Muscle layer of duodenum (tissue), 2 donors: ENCODE results near the gene WNT3A.
A peak's percentile ranks its signal among the peaks of the same experiment; 100 is the strongest.

Source experiments
- H3K27ac ChIP-seq: one replicate; pipeline ENCODE4 v1.7.0; 2013; ENCODE audit warnings: mild to moderate bottlenecking, low read length
- H3K27me3 ChIP-seq: one replicate; pipeline ENCODE4 v1.7.0; 2013; ENCODE audit warnings: low read depth, mild to moderate bottlenecking, control low read depth, low read length
- H3K36me3 ChIP-seq, 2 donors: one replicate each; pipeline ENCODE4 v1.7.0; 2013; ENCODE audit warnings: low read length in 2 of 2, control low read depth in 1 of 2, mild to moderate bottlenecking in 1 of 2; ENCODE audit not compliant: insufficient read depth in 2 of 2, control insufficient read depth in 1 of 2
- H3K4me1 ChIP-seq, 2 donors: one replicate each; pipeline ENCODE4 v1.7.0; 2013; ENCODE audit warnings: low read length in 2 of 2, mild to moderate bottlenecking in 2 of 2, control low read depth in 1 of 2, moderate library complexity in 1 of 2; ENCODE audit not compliant: insufficient read depth in 2 of 2, control insufficient read depth in 1 of 2
- H3K4me3 ChIP-seq, 2 donors: one replicate each; pipeline ENCODE4 v1.7.0; 2013; ENCODE audit warnings: low read length in 2 of 2, low read depth in 1 of 2, mild to moderate bottlenecking in 1 of 2
- H3K9me3 ChIP-seq, 2 donors: one replicate each; pipeline ENCODE4 v1.7.0; 2013; ENCODE audit warnings: low read length in 2 of 2, control low read depth in 1 of 2, mild to moderate bottlenecking in 1 of 2; ENCODE audit not compliant: control insufficient read depth in 1 of 2
- donor health status: healthy.

Gene WNT3A

DNA sequence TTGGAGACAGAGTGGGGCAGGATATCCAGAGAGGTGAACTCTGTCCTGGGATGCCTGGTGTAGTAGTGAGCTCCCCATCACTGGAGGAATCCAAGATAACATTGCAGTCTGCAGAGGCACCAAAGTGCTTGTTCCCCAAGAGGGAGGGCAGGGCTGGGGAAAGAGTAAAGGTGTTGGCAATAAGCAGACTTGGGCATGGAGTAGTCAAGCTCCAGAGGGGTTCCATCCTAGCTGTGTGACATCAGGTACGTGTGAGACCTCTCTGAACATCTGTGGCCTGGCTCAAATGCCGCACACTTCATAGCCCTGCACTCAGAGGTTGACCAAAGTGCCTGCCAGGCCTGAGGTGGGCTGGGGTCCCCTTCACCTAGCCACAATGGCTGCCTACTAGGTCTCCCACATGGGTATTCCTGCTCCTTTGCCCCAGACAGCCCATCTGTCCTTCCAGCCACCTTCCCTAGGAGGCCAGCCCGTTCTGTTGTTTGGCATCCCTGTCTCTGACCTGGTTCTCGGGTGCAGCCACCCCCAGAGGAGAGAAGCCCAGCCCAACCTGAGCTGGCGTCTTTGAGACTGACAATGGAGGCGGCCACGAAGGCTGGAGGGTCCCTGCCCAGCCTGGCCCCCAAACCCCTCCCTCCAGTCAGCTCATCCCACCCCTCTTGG lies 72.9 kb downstream of the WNT3A start:
- Histone ChIP-seq H3K27me3 (no peaks in the 10 kb centered on the region), H3K9me3 (no peaks in the 10 kb centered on the region), H3K4me3 (no peak overlapping the region), H3K36me3 (peaks cover 0 to 9% of the 10 kb centered on the region in 2 donors), H3K27ac (no peak overlapping the region), H3K4me1 (peaks cover 11 to 20% of the 10 kb centered on the region in 2 donors)

DNA sequence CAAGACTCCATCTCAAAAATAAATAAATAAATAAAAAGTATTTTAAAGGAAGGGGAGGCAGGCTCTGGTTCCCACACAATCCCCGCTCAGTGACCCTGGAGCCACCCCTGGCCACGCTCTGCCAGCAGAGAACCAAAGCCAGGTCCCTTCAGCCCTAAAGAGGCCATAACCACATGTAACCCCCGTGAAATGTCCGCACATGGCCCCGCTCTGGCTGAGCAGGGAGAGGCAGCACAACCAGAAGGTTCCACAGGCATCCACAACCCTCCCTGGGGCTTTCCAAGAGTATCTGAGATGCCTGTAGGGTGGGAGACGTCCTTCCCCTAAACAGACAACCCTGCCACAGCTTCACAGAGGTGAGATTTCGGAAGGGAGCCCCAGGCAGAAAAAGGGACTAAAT lies 74.3 kb downstream of the WNT3A start:
- no peaks in the 10 kb centered on the region for H3K27me3 ChIP-seq
- peaks cover 24 to 35% of the 10 kb centered on the region in 2 donors for H3K4me1 ChIP-seq
- H3K9me3 ChIP-seq: no peaks in the 10 kb centered on the region
- H3K4me3 ChIP-seq: peak overlapping the region; percentile 72 to 98
- H3K36me3 ChIP-seq: peaks cover 0 to 9% of the 10 kb centered on the region in 2 donors
- H3K27ac ChIP-seq: no peak overlapping the region

DNA sequence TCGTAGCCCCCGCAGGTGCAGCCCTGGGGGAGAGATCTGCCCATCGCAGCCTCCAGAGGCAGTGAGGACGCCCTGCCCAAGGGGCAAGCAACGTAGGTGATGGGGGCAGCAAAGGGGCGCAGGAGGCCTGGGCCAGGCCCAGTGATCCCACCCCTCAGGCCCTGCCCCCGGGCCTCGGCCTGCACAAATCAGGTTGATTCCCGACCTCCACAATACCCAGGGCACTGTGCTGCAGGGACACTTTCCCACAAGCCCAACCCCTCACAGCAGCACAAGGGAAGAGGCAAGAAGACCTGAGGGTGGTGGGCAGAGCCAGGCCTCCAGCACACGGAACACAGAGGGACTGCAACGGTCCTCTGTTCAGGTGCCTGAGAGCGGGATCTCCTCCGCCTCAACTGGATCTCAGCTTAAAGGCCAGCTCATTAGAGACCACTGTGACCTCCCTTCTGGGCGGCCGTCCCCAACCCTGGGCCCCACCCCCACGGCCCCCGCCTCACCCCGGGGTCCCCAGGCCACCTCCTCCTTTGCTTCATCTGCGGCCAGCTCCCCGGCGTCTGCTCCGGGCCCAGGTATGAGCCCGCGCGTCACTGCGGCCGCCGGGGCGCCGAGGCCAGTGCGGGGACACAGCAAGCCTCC lies 74.9 kb downstream of the WNT3A start:
- Histone ChIP-seq H3K36me3 (peaks cover 0 to 9% of the 10 kb centered on the region in 2 donors), H3K9me3 (no peaks in the 10 kb centered on the region), H3K4me3 (peak overlapping the region; percentile 72 to 98), H3K4me1 (peaks cover 27 to 40% of the 10 kb centered on the region in 2 donors), H3K27me3 (no peaks in the 10 kb centered on the region), H3K27ac (peak overlapping the region; percentile 67)

DNA sequence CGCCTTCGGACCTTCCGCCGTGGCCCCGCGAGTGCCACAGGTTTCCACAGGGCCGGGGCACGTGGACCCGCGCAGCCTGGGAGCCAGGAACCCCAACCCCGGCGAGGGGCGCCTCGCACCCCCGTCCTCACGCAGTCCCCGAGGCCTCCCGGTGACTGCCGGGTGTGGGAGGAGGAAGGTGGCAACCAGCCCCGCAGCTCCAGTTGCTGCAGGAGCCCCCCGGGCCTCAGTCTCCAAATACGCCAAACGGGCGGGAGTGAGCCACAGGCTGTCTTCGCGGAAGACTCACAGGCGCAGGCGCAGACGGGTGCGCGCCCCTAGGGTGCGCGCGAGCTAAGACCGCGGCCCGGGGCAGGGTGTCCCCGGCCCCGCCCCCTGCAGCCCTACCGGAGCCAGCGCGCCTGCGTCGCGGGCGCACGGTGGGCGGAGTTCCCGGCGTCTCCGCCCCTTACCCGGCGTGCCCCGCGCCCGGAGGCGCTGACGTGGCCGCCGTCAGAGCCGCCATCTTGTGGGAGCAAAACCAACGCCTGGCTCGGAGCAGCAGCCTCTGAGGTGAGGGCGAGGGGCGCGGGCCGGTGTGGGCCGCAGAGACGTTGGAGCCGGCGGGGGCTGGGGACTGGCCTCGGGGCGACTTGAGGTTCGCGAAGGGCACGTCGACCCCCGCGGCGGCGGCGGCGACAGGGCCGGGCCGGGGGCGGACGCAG lies 75.6 kb downstream of the WNT3A start, which contains the start of gene ARF1:
Gene ARF1, plus strand, starts transcription at position 495 of the 704 bp plus-strand sequence. CDS start 14,407 bp downstream, outside the sequence.
- Histone ChIP-seq H3K9me3 (no peaks in the 10 kb centered on the region), H3K36me3 (peaks cover 0 to 9% of the 10 kb centered on the region in 2 donors), H3K4me1 (peaks cover 34 to 47% of the 10 kb centered on the region in 2 donors), H3K27ac (peak within 1 kb of the TSS; percentile 96), H3K4me3 (peak within 1 kb of the TSS; percentile 74 to 98), H3K27me3 (no peaks in the 10 kb centered on the region)

DNA sequence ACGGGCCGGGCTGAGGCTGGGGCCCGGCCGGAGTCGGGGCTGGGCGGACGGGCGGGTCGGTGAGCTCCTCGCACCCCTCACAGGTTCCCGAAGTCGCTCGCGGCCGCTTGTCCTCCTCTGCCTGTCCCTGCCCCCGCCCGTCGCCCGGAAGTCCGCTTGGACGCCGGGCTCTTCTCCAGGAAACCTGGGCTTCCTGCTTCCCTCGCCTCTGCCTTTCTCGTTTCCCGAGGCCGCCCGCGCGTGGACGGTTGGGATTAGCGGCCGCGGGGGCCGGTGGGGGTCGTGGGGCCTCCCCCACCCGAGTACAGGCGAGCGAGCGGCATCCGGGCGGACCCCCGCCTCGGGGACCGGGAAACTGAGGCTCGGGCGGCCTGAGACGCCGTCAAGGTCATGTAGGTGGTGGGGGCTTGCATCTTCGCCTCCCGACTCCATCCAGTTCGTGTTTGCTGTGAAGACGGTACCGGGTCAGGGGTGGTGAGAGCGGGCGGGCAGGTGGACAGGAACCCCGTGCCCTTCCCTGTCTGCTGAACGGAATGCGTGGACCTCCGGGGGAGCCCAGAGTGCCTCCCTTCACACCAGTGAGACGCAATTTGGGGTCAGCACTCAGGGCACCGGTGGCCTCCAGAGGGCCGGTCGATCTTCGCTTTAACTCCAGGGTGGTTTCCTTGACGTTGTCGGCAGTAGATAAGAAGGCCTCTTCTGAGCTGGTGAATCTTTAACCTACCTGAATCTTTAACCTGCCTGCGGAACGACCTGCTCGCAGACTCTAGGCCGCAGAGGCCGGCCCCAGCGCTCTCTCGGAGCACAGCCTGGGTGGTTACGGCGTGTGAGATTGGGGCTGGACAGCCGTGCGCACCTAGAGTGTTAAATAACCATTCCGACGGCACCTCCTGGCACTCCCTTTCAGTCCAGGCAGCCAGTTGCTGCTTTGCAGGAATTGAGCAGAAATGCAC lies 76.4 kb downstream of the WNT3A start:
- H3K4me1 ChIP-seq: peaks cover 42 to 55% of the 10 kb centered on the region in 2 donors
- H3K4me3 ChIP-seq: peak overlapping the region; percentile 74 to 98
- H3K36me3 ChIP-seq: peaks cover 4 to 9% of the 10 kb centered on the region in 2 donors
- peak overlapping the region; percentile 96 for H3K27ac ChIP-seq
- H3K9me3 ChIP-seq: no peaks in the 10 kb centered on the region
- no peaks in the 10 kb centered on the region for H3K27me3 ChIP-seq

DNA sequence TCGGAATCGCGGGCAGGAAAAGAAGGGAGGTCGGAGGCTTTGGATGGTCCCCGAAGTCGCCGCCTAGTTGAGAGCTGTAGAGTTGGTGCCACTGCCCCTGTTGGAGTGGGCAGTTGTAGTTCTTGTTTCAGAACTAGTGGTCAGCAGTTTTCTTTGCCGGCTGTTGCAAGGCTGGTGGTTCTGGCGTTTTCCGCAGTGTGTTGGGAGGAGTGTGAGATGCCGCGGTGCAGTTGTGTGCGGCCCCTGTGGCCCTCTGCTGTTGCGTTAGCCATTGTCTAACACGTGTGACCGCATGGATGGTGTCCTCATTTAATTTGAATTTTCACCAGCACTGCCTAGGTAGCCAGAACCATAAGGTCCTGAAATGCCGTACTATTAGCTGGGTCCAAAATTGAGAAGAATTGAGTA lies 77.1 kb downstream of the WNT3A start:
- peaks cover 4 to 9% of the 10 kb centered on the region in 2 donors for H3K36me3 ChIP-seq
- H3K4me1 ChIP-seq: peaks cover 49 to 62% of the 10 kb centered on the region in 2 donors
- H3K27ac ChIP-seq: peak overlapping the region; percentile 96
- peak overlapping the region; percentile 74 to 98 for H3K4me3 ChIP-seq
- H3K9me3 ChIP-seq: no peaks in the 10 kb centered on the region
- H3K27me3 ChIP-seq: no peaks in the 10 kb centered on the region

DNA sequence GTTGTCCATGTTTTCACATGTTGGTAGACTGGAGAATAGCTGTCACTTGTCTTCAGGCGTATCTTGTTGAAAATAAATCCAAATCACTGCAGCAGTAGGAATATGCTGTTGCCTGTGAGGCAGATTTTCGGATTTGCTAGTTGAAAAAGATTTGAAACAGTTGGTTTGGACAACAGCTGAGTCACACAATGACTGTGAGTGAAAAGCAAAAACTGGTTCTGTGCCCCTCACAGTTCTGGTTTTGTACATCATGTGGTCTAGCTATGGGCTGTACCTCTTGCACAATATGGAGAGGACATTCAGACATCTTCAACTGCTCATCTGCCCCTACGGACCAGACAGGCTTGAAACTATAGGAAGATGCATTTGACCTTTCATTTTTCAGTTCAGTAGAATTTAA lies 77.5 kb downstream of the WNT3A start:
- no peaks in the 10 kb centered on the region for H3K9me3 ChIP-seq
- H3K27ac ChIP-seq: peak overlapping the region; percentile 96
- peak overlapping the region; percentile 74 to 98 for H3K4me3 ChIP-seq
- H3K27me3 ChIP-seq: no peaks in the 10 kb centered on the region
- peaks cover 4 to 9% of the 10 kb centered on the region in 2 donors for H3K36me3 ChIP-seq
- peaks cover 50 to 66% of the 10 kb centered on the region in 2 donors for H3K4me1 ChIP-seq

DNA sequence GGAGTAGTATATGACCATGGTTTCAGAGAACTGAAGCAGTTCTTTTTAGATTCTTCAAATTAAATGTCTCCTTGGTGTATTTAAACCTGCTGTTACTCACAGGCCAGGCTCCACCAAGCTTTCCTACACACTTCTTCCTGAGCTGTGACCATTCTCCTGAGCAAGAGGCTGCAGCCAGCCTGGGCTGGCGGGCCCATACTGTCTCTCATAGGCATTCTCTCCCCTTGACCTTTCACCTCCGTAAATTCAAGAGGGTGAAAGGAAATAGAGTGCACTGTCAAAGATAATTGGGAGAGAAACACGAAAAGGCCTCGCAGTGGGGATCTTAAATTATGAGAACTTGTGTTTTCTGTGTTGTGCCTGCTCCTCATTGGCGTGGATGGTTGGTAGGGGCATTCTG lies 78.0 kb downstream of the WNT3A start:
- H3K4me1 ChIP-seq: peaks cover 50 to 71% of the 10 kb centered on the region in 2 donors
- H3K9me3 ChIP-seq: no peaks in the 10 kb centered on the region
- no peaks in the 10 kb centered on the region for H3K27me3 ChIP-seq
- peak overlapping the region; percentile 74 to 98 for H3K4me3 ChIP-seq
- H3K36me3 ChIP-seq: peaks cover 4 to 9% of the 10 kb centered on the region in 2 donors
- peak overlapping the region; percentile 96 for H3K27ac ChIP-seq

DNA sequence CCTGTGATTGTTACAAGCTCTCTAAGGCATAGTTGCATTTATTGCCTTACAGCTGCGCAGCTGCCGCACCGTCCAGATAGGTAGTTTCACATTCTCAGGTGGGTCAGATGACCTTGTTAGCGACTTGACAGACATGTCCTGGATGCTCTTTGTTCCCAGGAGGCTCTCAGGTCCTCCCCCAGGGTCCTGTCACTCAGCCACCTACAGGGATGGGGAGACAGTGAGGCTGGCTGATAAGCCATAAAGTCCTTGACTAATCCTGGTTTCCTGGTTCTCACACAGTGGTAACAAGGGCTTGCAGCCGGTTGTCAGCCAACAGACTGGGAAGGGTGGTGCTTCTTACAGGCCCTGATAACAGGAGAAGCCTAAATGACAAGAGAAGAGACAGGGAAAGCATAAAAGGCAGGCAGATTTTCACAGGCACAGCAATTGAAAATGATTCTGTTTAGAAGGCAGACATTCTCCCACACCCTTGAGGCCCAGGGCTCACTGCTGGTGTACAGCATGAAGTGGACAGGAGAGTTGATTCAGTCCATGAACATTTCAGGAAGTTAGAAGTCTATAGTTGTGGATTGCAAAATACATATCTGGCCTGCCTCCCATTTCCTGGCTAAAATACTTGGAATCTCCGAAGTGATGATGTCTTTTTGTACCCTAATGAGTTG lies 78.6 kb downstream of the WNT3A start:
- Histone ChIP-seq H3K27ac (peak overlapping the region; percentile 96), H3K9me3 (no peaks in the 10 kb centered on the region), H3K4me1 (peaks cover 57 to 77% of the 10 kb centered on the region in 2 donors), H3K4me3 (peak overlapping the region; percentile 74 to 98), H3K36me3 (peaks cover 4 to 9% of the 10 kb centered on the region in 2 donors), H3K27me3 (no peaks in the 10 kb centered on the region)

DNA sequence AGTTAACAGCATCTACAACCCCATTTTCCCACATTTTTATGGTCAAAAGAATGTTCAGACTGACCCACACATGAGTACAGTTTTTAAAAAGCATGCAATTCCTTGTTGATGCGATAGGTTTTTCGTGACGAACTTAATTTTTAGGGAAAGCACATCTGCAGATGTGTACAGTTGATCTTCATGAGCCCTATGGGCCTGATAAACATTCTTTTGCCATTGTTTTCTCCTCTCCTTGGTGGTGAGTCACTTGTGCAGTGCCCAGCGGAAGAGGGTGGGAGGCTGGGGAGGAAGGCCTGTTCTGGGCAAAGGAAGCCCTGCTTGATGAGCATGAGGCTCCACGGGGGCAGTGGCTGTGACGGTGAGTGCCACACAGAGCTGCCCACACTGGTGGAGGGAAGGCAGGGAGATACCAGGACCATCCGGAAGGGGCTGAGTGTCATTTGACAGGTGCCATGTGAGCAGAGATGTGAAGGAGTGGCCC lies 81.0 kb downstream of the WNT3A start:
- peaks cover 4 to 14% of the 10 kb centered on the region in 2 donors for H3K36me3 ChIP-seq
- peak overlapping the region; percentile 23 to 24 for H3K4me3 ChIP-seq
- H3K27ac ChIP-seq: no peak overlapping the region
- H3K4me1 ChIP-seq: peaks cover 57 to 86% of the 10 kb centered on the region in 2 donors
- no peaks in the 10 kb centered on the region for H3K27me3 ChIP-seq
- H3K9me3 ChIP-seq: no peaks in the 10 kb centered on the region
